RKO (cell line): ENCODE data around the gene MROH2A.

Source experiments
- DNase-seq: peaks from one replicate; pipeline ENCODE4 v3.0.0-alpha.2; 2016; ENCODE audit warnings: low spot score

MROH2A gene

DNA sequence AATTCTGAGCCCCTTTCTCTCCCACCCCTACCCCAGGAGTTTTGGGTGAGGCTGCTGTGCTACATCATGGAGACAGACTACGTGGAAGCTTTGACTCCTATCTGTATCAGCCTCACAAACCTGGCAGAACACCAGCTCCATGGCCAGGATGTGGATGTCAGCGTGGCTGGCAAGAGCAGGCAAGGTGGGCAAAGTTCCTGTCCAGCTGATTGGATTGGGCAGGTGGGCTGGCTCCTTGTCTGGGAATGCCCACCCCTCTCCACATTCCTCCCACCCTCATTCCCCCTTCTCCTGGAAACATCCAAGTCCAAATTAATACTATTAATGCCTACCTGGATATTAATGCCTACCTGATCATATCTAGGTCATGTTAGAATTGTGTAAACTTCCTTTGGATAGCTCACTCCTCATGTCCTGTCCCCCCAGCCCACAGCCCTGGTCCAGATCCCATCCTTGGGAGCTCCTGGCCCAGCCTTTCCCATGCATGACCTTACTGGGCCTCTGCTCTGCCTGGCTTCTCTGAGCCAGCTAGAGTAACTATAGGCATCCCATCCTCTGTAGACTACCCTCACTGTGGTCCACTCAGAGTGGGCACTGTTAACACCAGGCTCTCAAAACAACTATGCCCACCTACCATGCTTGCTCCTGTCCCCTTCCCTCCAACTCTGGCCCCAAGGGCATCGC, 24.1 kb downstream of the MROH2A start:
- DNase-seq, result no peak

GRCh38 chr2:233803292-233803911, 25.3 kb downstream of the MROH2A start:
- no peak for DNase-seq

GRCh38 chr2:233803994-233804393, 25.9 kb downstream of the MROH2A start:
- DNase-seq, result no peak

GRCh38 chr2:233807215-233807865, 29.2 kb downstream of the MROH2A start:
- no peak for DNase-seq

DNA sequence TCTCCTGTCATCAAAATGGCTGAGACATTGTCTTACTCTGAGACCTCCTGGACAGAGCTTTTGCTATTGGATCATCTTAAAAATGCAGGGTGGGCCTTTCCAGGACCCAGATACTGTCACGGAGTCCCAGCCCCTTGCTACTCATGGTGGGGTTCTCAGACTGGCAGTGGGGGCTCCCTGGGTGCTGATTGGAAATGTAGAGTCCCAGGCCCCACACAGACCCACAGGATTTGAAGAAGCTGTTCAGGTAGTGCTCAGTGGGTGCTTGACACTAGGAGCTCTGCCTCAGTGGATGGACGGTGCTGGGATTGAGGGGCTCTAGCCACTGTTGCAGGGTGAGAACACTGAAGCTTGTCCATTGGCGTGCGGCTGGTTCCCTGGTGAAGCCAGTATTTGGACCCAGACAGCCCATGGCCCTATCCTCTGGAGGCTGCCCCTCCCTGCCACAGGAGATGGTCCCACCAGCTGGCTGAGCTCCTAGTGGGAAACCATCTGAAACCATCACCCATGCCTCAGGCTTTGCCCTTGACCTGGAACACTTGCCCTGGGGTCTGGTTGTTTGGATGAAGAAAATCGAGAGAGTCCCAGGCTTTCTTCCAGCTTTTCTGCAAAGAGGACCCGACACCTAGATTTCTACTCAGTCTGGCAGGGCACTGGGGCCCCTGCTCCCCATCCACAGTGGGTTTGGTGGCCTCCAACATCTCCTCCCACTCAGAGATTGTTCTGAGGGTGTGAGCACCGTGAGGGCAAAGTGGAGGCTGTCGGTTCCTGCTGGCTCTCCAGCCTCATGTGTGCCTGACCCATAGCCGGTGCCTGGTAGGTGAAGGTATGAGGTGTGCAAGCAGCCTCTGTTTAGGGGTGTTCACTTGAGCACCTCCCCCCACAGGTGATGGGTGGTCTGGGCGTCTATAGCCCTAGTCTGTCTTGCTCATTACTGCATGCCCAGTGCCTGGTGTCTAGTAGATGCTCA, 30.1 kb downstream of the MROH2A start:
- no peak for DNase-seq

GRCh38 chr2:233810385-233810784, 32.3 kb downstream of the MROH2A start:
- no peak for DNase-seq

DNA sequence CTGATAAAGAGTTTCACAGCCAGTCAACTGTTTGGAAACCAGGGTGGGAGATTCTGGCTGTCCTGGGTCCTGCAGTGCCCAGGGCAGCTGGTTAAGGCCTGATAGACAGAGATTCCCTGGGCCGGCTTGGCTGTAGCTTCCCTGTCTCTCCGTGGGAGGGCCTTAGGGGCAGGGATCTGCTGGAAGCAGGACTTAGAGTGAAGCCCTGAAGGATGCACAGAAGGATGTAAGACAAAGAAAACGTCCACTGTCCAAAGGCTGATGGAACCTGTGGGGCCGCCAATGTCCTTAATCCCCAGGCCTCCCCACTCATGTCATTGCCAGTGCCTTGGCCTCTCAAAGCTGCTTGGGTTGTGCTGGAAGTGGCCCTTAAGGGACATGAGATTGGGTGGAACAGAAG, 33.0 kb downstream of the MROH2A start:
- no peak for DNase-seq

DNA sequence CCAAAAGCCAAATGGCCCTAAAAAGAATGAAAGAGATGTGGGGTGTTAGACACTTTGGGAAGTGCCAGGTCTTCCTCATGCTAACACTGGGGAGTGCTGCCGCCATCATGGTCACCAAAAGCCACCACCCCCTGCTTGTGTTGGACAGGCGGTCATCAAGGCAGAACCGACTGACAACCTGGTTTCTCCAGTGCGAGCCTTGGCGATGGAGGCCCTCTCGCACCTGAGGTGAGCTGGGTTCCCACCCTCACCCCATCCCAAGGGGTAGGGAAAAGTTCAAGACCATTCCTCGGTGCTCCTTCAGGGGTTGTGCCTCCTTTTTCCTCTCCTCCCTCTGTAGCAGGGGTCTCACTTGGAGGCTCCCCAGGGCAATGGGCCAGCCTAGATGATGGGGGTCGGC, 33.6 kb downstream of the MROH2A start:
- DNase-seq, result no peak

DNA sequence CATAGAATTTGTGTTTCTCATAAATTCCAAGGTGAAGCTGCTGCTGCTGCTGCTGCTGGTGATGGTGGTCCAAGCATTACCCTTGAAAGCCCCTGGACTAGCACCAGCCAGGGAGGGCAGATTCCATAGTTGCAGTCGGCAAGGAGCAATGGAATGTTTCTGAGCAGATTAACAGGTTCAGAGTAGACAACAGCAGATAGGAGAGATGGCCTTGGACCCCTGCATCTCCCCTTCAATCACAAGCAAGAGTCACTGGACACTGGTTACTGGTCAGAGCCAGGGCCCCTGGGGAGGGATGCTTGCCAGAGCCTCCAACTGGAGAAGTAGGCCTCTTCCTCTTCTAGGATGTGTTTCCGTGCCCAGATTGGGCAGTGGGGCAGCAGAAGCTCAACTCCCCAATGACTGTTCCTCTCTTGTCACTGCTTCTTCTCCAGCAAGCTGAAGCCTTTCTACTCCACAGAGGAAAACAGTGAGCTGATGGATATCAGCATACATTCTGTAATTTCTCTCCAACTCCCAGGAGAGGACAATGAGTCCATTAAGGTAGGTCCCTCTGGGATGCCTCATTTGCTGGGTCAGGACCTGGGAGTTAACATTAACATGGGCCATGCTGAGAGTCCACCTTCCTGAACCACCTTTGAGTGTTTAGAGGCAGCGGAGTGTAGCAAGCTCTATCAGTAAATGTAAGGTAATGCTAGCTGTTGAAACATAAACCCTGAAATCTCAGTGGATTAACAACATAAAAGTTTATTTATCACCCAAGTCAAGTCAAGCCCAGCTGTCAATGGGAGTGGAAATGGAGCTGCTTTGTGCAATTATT, 35.3 kb downstream of the MROH2A start:
- no peak for DNase-seq

GRCh38 chr2:233814056-233814835, 36.1 kb downstream of the MROH2A start:
- DNase-seq, result no peak

- no peak for DNase-seq
These were observed 37.7 kb downstream of the MROH2A start for GRCh38 chr2:233815861-233816260.

DNA sequence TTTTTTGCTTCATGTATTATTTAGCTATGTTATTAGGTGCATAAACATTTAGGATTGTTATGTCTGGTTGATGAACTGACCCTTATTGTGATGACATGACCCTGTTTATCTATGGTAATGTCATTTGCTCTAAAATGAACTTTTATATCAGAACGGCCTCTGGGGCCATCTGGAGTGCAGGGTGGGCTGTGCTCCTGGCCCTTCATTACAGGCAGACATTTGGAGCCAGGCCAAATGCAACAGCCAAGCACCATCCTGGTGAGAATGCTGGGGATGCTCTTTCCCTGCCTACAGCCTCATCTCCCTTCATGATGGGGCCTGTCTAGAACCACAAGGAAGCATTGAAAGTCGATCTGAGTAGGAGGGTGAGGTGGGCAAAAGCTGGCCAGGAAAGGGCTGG, 38.2 kb downstream of the MROH2A start:
- no peak for DNase-seq

GRCh38 chr2:233816771-233817170, 38.6 kb downstream of the MROH2A start:
- DNase-seq, result no peak

- no peak for DNase-seq
These were observed 39.3 kb downstream of the MROH2A start for GRCh38 chr2:233817361-233817911.

GRCh38 chr2:233817995-233818638, 40.0 kb downstream of the MROH2A start:
- DNase-seq, result no peak

GRCh38 chr2:233818639-233819621, 40.8 kb downstream of the MROH2A start:
- DNase-seq, result no peak

DNA sequence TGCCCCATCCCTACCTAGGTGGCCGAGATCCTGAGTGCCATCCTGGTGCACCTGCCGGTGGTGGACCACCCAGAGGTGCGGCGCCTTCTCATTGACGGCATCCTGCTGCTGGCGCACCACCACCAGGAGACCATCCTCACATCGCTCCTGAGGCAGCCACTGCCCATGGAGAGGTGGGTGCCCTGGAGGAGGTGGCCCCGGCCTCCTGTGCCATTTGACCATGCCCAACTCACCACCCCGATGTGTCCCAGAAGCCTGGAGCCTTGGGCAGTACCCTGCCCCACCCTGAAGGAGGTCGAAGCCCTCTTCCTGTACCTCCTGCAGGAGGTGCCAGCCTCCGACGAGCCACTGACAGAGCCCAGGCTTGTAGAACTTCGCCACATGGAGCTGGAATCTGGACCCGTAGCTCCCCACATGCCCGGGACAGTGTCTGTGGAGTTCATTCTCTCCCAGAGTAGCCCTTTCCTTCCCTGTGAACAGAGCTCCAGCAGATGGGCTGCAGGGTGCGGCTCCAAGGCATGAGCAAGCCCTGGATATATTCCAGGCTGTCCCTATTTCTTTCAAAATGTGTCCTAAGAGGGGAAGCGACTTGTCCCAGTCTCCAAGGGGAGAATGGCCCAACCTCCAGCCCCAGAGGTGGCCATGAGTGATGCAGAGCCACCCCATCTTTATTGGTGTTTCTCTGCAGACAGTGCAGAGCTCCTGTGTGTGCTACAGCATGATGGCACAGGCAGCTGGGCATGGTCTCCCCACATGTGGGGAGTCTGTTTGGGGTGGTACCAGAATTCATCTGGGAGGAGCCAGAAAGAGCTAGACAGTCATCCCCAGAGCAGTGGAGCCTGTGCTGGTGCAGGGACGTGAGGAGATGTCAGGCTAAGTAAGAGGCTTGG, 42.0 kb downstream of the MROH2A start:
- no peak for DNase-seq

GRCh38 chr2:233820774-233821105, 42.6 kb downstream of the MROH2A start:
- DNase-seq, result no peak
